Thoracic aorta (tissue), 2 donors: ENCODE measurements around the gene CLEC3B. TPM values are rescaled to one million over a fixed set of nuclear protein-coding genes. Genes with fewer than 3 reads are reported as not detected.

ENCODE experiments used
- ATAC-seq: fragments of 150-250 bp; one replicate; pipeline ENCODE4 v1.8.0; 2017; ENCODE audit warnings: low read depth; ENCODE audit not compliant: insufficient number of reproducible peaks, low FRiP score
- DNase-seq: peaks from one replicate; pipeline ENCODE4 v3.0.0-alpha.2; 2020; ENCODE audit warnings: low spot score
- H3K27ac ChIP-seq, 2 donors: fragments of 200-600 bp; sonication (generic); 1 replicate in 1 of 2; 2 replicates in 1 of 2; pipeline ENCODE4 v1.5.1; 2016; ENCODE audit warnings: mild to moderate bottlenecking in 2 of 2, moderate library complexity in 2 of 2
- H3K27me3 ChIP-seq: fragments of 200-600 bp; sonication (generic); replicated peaks from 2 replicates; pipeline ENCODE4 v1.6.0; 2016; ENCODE audit warnings: mild to moderate bottlenecking; ENCODE audit not compliant: insufficient read depth
- H3K36me3 ChIP-seq: fragments of 200-600 bp; sonication (generic); one replicate; pipeline ENCODE4 v1.5.1; 2016
- H3K4me1 ChIP-seq, 2 donors: fragments of 200-600 bp; sonication (generic); 1 replicate in 1 of 2; 2 replicates in 1 of 2; pipeline versions ENCODE4 v1.5.1 to v1.6.0; 2016; ENCODE audit warnings: low read depth in 2 of 2, mild to moderate bottlenecking in 1 of 2; ENCODE audit not compliant: control insufficient read depth in 1 of 2
- H3K4me3 ChIP-seq: fragments of 200-600 bp; sonication (generic); 2 replicates; pipeline ENCODE4 v1.5.1; 2016; ENCODE audit warnings: mild to moderate bottlenecking
- H3K9me3 ChIP-seq: fragments of 200-600 bp; sonication (generic); 2 replicates; pipeline ENCODE4 v1.5.1; 2016
- total RNA-seq, 2 donors: library from RNA; depleted of rRNA; stranded (reverse); fragments of >200 nt; gene quantifications; one replicate each; pipeline versions ENCODE4 v1.1.0 to v1.2.3, GENCODE V29; 2016
- TF ChIP-seq, protein P1 (sequence below): fragments of 200-600 bp; sonication (generic); IDR thresholded peaks from one replicate; pipeline ENCODE4 v1.5.1; 2019; ENCODE audit warnings: antibody characterized with exemption

Gene CLEC3B
- total RNA-seq, 2 donors from 2014 or later: 96.6 to 202 TPM

GRCh38 chr3:45054196-45054857 is 28.2 kb downstream of the CLEC3B start:
- ATAC-seq (peak; percentile 47), DNase-seq (no peak)
- peaks cover 16 to 48% of the 10 kb centered on the region in 2 donors for H3K4me1 ChIP-seq

DNA sequence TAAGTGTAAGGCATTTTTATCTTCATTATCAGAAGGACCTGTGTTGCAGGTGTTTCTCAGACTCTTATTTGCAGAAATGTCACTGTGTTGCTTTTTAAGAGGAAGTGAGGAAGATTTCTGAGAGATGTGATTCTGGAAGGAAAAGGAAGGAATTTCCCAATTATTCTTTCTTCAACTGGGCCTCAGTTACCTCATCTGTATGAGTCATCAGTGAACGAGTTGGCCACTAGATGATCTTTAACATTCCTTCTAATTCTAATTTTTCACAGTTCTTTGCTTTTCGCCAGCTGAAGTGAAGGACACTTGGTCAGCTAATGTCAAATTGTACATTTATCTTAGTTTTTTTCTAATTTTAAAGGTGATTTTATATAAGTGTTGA is 28.9 kb downstream of the CLEC3B start:
- Histone ChIP-seq H3K4me1 (peaks cover 16 to 55% of the 10 kb centered on the region in 2 donors), H3K27ac (peak overlapping the region in 1 of 2 donors; percentile 64), H3K9me3 (no peaks in the 10 kb centered on the region), H3K36me3 (no peaks in the 10 kb centered on the region), H3K27me3 (no peaks in the 10 kb centered on the region), H3K4me3 (no peak overlapping the region)
- TF ChIP-seq, protein P1, sequence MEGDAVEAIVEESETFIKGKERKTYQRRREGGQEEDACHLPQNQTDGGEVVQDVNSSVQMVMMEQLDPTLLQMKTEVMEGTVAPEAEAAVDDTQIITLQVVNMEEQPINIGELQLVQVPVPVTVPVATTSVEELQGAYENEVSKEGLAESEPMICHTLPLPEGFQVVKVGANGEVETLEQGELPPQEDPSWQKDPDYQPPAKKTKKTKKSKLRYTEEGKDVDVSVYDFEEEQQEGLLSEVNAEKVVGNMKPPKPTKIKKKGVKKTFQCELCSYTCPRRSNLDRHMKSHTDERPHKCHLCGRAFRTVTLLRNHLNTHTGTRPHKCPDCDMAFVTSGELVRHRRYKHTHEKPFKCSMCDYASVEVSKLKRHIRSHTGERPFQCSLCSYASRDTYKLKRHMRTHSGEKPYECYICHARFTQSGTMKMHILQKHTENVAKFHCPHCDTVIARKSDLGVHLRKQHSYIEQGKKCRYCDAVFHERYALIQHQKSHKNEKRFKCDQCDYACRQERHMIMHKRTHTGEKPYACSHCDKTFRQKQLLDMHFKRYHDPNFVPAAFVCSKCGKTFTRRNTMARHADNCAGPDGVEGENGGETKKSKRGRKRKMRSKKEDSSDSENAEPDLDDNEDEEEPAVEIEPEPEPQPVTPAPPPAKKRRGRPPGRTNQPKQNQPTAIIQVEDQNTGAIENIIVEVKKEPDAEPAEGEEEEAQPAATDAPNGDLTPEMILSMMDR: no peak
- DNase-seq (no peak), ATAC-seq (no peak)

More at GRCh38 chr3:45054196-45054857, 28.2 kb downstream of the CLEC3B start:
- Histone ChIP-seq H3K27me3 (no peaks in the 10 kb centered on the region), H3K9me3 (no peaks in the 10 kb centered on the region), H3K27ac (peak overlapping the region in 1 of 2 donors; percentile 64), H3K4me3 (no peak overlapping the region), H3K36me3 (no peaks in the 10 kb centered on the region)
- TF ChIP-seq, protein P1: no peak

DNA sequence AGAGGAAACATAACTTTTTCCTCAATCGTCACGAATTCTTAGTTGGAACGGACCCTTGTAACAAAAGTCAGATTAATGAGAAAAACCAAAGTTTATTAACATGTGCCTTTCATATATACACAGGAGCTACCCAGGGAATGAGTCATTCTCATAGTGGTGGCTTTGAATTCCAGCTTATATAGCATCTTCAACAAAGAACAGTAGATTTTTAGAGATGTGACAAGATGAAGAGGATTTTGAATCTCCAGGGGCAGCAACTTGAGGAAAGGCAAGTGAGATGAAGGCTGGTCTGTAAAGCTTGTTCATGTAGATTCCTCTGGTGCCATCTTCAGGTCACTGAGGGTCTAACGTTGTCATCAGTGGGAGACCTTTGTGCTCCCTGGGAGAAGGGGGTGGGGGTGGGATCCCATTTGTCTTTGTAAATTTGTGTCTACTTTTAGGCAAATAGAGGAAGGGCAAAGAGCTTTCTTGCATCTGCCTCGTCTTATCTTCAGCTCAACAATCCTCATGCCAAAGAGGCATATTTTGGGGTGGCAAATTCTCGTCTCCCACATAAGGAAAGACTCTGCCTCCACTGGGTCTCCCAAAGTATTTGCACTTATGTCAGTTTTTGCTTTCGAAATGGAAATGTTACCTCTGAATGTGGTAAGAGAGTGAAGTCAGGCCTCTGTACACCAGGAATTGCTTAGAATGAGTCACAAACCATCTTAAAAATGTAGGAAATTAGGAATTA is 29.5 kb downstream of the CLEC3B start:
- Histone ChIP-seq H3K27me3 (no peaks in the 10 kb centered on the region), H3K4me3 (no peak overlapping the region), H3K27ac (peak overlapping the region in 1 of 2 donors; percentile 64), H3K9me3 (no peaks in the 10 kb centered on the region), H3K4me1 (peaks cover 16 to 61% of the 10 kb centered on the region in 2 donors), H3K36me3 (no peaks in the 10 kb centered on the region)
- TF ChIP-seq, protein P1: no peak
- no peak for DNase-seq
- ATAC-seq: no peak

- no peaks in the 10 kb centered on the region for H3K9me3 ChIP-seq
- H3K4me1 ChIP-seq: peaks cover 16 to 67% of the 10 kb centered on the region in 2 donors
- H3K4me3 ChIP-seq: no peak overlapping the region
- peak overlapping the region; percentile 17 to 64 for H3K27ac ChIP-seq
- H3K27me3 ChIP-seq: no peaks in the 10 kb centered on the region
- no peak for ATAC-seq
- TF ChIP-seq, protein P1: no peak
- no peaks in the 10 kb centered on the region for H3K36me3 ChIP-seq
- no peak for DNase-seq
Observed at GRCh38 chr3:45056608-45057301, 30.7 kb downstream of the CLEC3B start.

DNA sequence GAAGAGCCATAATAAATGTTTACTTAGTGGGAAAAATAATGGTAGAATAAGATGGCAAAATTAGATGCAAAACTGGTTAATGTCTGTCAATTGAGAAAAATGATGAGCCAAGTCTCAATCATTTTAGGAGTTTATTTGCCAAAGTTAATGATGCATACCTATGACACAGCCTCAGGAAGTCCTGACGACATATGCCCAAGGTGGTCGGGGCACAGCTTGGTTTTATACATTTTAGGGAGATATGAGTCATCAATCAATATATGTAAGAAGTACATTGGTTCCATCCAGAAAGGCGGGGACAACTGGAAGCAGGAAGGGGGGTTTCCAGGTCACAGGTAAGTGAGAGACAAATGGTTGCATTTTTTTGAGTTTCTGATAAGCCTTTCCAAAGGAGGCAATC is 31.5 kb downstream of the CLEC3B start:
- peak overlapping the region in 1 of 2 donors; percentile 64 for H3K27ac ChIP-seq
- H3K4me1 ChIP-seq: peaks cover 16 to 67% of the 10 kb centered on the region in 2 donors
- TF ChIP-seq, protein P1: no peak

More for the DNA sequence above, 31.5 kb downstream of the CLEC3B start:
- DNase-seq (no peak), ATAC-seq (no peak)
- Histone ChIP-seq H3K27me3 (no peaks in the 10 kb centered on the region), H3K36me3 (no peaks in the 10 kb centered on the region), H3K9me3 (no peaks in the 10 kb centered on the region), H3K4me3 (no peak overlapping the region)
